Stimulated activated CD4-positive, alpha-beta T cell treated with anti-CD3 and anti-CD28 coated beads, Interleukin-15, amount 100 ng/mL, for 48 hours (primary cell): ENCODE data around the gene SLAMF1.

Source experiments
- DNase-seq, 2 donors: peaks; one replicate each; pipeline ENCODE4 v3.0.0-alpha.2; 2020; ENCODE audit warnings: low read depth in 2 of 2

Gene SLAMF1

GRCh38 chr1:160640359-160641123, 6.3 kb downstream of the SLAMF1 start:
- no peak for DNase-seq

- no peak for DNase-seq
These were observed 7.2 kb downstream of the SLAMF1 start for GRCh38 chr1:160639652-160640051.

GRCh38 chr1:160638926-160639325, 7.9 kb downstream of the SLAMF1 start:
- DNase-seq, result no peak

GRCh38 chr1:160638540-160638857, 8.3 kb downstream of the SLAMF1 start:
- DNase-seq, result no peak

DNA sequence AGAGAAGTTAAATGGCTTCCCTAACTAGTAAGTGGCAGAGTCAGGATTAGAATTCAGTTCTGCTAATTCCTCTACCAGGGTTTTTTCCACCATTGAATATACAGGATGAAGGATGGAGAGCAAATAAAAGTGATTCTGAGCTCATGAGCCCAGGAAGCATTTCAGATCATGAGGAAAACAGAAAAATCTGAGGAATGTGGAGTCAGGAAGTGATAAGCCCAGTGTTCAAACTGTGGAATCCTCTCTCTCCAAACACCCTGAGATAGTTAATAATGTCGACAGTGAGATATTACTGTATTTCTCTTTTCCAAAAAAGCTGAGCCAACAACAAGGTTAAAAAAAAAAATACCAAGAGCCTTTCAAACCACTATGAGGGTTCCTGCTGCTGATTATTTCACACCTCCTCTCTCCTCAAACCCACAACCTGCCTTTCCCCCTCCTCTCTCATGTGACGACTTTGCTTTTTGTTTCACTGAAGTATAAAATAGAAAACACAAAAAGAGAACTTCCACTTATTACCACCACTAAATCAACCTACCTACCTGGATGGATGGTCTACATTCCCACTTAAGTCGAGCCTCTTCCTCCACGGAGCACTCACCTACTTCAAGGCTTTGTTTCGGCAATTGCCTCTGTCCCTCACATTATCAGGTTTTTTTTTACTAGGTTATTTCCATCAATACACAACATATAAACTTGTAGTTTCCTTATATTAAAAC, 8.9 kb downstream of the SLAMF1 start:
- DNase-seq, result no peak

DNA sequence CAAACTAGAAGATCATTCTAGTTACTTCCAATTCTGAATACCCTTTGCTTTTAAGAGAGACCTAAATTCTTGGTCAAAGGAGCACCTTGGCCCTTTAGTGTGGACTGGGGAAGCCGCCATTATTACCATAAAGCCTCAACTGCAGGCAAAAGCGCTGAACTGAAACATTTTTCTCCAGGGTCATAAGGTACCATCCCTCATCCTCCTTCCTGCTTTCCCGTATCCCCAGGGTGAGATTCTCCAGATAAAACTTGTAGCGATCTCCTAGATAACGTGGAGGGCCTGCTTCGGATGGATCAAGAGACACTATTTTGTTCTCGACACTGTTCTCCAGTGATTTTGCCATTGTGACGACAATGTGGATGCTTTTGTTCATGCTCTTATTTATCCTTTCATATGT, 9.8 kb downstream of the SLAMF1 start:
- DNase-seq, result no peak

- no peak for DNase-seq
These were observed 10.3 kb downstream of the SLAMF1 start for GRCh38 chr1:160636547-160636946.

GRCh38 chr1:160636076-160636475, 10.8 kb downstream of the SLAMF1 start:
- no peak for DNase-seq

- no peak for DNase-seq
These were observed 12.0 kb downstream of the SLAMF1 start for GRCh38 chr1:160634543-160635491.

DNA sequence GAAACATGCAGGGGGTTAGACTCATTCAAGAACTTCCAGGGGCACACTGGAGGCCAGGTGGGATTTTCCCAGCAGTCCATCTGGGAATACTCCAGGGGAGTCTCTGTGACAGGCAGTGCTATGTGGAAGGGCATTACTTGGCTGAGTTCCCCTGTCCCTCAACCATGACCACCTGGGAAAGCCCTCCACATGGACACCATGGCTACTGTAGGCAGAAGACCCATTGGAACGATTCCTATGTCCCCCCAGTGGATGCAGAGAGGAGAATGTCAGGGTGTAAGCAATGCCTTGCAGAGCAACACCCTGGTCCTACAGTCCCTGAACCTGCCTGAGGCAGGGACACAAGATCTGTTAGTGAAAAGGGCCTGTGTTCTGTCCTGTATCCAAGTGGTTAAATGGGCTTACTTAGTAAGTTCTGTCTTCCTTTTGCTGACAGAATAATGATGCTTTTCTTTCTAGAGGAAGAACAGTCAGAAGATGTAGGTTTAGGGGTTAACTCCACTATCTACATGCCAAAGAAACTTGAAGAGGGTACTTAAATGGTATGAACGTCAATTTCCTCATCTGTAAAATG, 13.4 kb downstream of the SLAMF1 start:
- DNase-seq, result no peak

DNA sequence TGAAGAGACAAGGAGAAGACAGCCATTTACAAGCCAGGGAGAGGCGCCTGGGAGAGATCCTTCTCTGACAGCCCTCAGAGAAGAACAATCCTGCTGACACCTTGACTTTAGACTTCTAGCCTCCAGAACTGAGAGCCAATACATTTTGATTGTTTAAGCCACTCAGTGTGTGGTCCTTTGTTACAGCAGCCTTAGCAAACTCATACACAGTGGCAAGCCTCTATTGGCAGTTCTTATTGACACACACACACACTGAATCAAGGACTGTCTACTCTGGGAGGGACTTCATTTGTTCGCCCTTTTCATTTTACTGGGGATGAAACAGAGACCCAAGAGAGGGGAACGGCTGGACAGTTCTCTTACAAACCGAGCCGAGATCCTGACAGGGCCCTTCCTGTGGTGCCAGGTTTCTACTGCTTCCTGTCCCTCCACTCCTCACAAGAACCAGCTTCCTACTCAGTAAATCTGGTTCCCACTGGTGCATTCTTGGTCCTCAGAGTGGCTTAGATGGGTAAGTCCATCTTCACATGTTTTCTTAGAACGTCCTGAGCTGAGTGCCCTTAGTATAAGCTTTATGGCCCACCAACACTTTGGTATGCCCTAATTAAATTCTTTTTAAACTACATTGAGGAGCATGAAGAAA, 14.7 kb downstream of the SLAMF1 start:
- no peak for DNase-seq

DNA sequence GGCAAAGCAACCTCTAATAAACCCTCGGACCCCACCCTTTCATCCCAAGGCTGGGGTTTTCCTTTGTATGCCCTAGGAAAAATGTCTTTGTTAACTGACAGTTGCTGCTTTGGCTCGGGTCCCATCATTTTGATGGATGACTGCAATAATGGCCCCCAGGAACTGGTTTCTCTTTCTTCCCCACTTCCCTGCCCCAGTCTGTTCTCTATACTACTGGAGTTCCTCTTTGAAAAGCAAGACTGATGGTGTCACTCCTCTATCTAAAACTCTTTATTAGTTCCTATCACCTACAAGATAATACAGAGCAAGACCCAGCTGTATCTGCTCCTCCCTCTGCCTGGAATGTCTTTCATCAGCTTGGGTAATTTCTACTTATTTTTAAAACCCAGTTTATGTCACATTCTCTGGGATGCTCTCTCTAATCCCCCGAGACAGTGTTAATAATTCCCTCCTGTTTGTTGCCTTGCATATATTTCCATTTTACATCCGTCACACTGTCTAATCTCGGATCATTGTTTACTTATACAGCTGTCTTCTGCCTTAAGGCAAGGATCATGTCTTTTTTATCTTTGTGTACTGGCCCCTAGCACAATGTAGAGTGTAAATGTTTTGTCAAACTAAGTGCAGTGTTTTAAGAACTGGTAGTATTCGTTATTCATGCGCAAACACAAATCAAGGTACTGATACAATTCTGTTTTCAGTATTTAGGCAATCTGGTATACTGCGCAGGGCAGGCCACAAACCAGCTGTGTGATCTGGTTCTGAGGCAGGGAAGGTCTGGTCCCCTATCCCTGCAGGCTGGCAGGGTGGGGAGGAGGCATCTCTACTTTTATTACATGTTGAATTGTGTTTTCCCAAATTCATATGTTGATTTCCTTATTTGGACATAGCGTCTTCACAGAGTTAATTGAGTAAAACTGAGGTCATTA, 16.1 kb downstream of the SLAMF1 start:
- no peak for DNase-seq

GRCh38 chr1:160629286-160630210, 17.3 kb downstream of the SLAMF1 start:
- no peak for DNase-seq

GRCh38 chr1:160628799-160629263, 18.0 kb downstream of the SLAMF1 start:
- no peak for DNase-seq

DNA sequence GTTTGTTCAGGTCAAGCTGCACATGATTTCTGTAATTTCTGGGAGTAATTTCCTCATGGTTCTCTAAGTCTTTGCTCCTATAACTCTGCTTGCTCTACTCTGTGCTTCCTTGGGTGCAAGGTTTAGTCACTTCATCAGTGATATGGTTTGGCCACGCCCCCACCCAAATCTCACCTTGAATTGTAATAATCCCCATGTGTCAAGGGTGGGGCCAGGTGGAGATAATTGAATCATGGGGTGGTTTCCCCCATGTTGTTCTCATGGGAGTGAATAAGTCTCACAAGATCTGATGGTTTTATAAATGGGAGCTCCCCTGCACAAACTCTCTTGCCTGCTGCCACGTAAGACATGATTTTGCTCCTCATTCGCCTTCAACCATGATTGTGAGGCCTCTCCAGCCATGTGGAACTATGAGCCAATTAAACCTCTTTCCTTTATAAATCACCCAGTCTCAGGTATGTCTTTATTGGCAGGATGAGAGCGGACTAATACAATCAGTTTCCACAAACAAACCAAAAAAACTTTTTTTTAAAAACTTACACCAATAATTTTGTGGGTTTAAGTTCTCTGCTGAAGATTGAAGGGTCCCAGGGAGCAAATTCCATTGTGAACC, 19.1 kb downstream of the SLAMF1 start:
- DNase-seq, result peak; percentile 60 to 69

GRCh38 chr1:160626509-160627342, 20.1 kb downstream of the SLAMF1 start:
- DNase-seq, result no peak

DNA sequence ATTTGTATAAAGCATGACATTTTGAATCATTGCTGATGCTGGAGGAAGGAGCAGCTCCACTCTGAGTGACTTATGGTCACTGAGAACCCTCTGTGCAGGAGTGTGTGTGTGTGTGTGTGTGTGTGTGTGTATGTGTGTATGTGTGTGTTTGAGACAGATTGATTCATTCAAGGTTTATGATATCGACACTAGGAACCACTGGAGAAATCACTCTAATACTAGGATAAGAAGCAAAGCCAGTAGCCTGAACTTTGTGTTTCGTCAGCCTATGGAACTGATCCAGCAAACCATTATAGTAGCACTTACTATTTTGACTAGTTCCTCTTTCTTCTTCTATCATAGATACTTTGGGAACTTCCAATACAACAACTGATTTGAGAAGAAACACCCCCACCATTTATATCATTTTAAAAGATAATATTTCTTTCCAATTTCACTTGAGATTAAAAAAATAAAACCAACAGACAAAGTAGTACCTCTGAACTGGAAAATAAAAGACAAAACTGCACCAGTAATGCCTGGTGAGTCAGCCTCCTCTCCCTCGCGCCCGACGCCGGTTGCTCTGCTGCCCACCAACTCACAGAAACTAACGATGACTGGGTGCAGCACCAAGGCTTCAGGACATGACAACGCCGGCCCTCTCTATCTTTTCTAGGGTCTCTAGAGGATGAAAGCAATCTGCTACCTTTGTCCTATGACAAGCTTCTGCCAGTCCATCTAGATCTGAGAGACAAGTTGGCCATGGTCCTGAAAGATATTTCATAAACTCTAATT, 20.9 kb downstream of the SLAMF1 start:
- DNase-seq, result peak; percentile 63 to 68
